Thyroid gland (tissue), 4 donors: Measurements from ENCODE around the gene COPE.

Experiments used
- CTCF ChIP-seq, 6 experiments: fragments of 200-600 bp in 3 of 6; fragments of 450-650 bp in 3 of 6; sonication (generic) in 3 of 6; IDR thresholded peaks; one replicate each; pipeline ENCODE4 v1.5.1; 2016 to 2019; ENCODE audit warnings: antibody characterized with exemption in 6 of 6, mild to moderate bottlenecking in 2 of 6, inconsistent platforms in 1 of 6, moderate library complexity in 1 of 6
- POLR2A ChIP-seq, 2 donors: fragments of 450-650 bp; IDR thresholded peaks; one replicate each; pipeline ENCODE4 v1.6.1; 2017; ENCODE audit warnings: antibody characterized with exemption in 2 of 2, mild to moderate bottlenecking in 2 of 2, moderate library complexity in 1 of 2

GRCh38 chr19:18946918-18947317 is 27.7 kb upstream of the COPE start:
- no peak for TF ChIP-seq CTCF (IDR thresholded peaks at IDR 0.05)
- no peak for TF ChIP-seq POLR2A (IDR thresholded peaks at IDR 0.05)
